CD4-positive, alpha-beta memory T cell (primary cell): ENCODE measurements around the gene MMP20. TPM values are rescaled to one million over a fixed set of nuclear protein-coding genes. Genes with fewer than 3 reads are reported as not detected.
A peak's percentile ranks its signal among the peaks of the same experiment; 100 is the strongest.

Experiments used
- CTCF ChIA-PET: fragments of 350-600 bp; sonication (Branson Sonifier 250); formaldehyde crosslinking; loops from one replicate; lab custom pipeline; 2021; ENCODE audit warnings: inconsistent platforms; ENCODE audit not compliant: partially characterized antibody; lab: Charles Lee
- POLR2A ChIA-PET: fragments of 350-600 bp; sonication (Branson Sonifier 250); formaldehyde crosslinking; loops from one replicate; lab custom pipeline; 2021; ENCODE audit not compliant: partially characterized antibody; lab: Charles Lee
- DNase-seq, 5 donors: peaks; one replicate each; pipeline versions ENCODE4 v3.0.0 to v3.0.0-alpha.2; 2020 to 2022; ENCODE audit warnings: mixed read lengths in 1 of 5
- H3K27ac ChIP-seq: one replicate; pipeline ENCODE4 v1.7.0; 2013; ENCODE audit warnings: low read depth, low read length
- H3K27me3 ChIP-seq: 2 replicates; pipeline ENCODE4 v1.7.0; 2013; ENCODE audit warnings: mild to moderate bottlenecking, low read length, moderate library complexity; ENCODE audit not compliant: insufficient read depth
- H3K36me3 ChIP-seq: 2 replicates; pipeline ENCODE4 v1.7.0; 2013; ENCODE audit warnings: mild to moderate bottlenecking, low read length, moderate library complexity; ENCODE audit not compliant: insufficient read depth
- H3K4me1 ChIP-seq: 2 replicates; pipeline ENCODE4 v1.7.0; 2013; ENCODE audit warnings: mild to moderate bottlenecking, low read length, moderate library complexity; ENCODE audit not compliant: insufficient read depth
- H3K4me3 ChIP-seq, 2 donors: one replicate each; pipeline ENCODE4 v1.7.0; 2013; ENCODE audit warnings: low read length in 2 of 2, mild to moderate bottlenecking in 1 of 2
- H3K9me3 ChIP-seq, 2 donors: one replicate each; pipeline ENCODE4 v1.7.0; 2013; ENCODE audit warnings: low read length in 2 of 2, control low read depth in 1 of 2; ENCODE audit not compliant: control insufficient read depth in 1 of 2
- H3K27ac Mint-ChIP-seq, 7 donors: one replicate each; pipeline ENCODE4 v1.8.0; 2020 to 2021; ENCODE audit warnings: mixed read lengths in 7 of 7, mild to moderate bottlenecking in 6 of 7, inconsistent platforms in 3 of 7, moderate library complexity in 3 of 7
- H3K27me3 Mint-ChIP-seq, 2 donors: one replicate each; pipeline ENCODE4 v1.8.0; 2020 to 2021; ENCODE audit warnings: mixed read lengths in 2 of 2
- H3K36me3 Mint-ChIP-seq, 2 donors: one replicate each; pipeline ENCODE4 v1.8.0; 2020 to 2021; ENCODE audit warnings: mixed read lengths in 2 of 2, inconsistent platforms in 1 of 2, mild to moderate bottlenecking in 1 of 2
- H3K4me1 Mint-ChIP-seq, 4 donors: one replicate each; pipeline ENCODE4 v1.8.0; 2020 to 2021; ENCODE audit warnings: mixed read lengths in 4 of 4, mild to moderate bottlenecking in 1 of 4
- H3K4me3 Mint-ChIP-seq, 8 donors: one replicate each; pipeline ENCODE4 v1.8.0; 2020 to 2021; ENCODE audit warnings: mixed read lengths in 8 of 8, mild to moderate bottlenecking in 7 of 8, moderate library complexity in 6 of 8, inconsistent platforms in 3 of 8
- H3K9me3 Mint-ChIP-seq, 8 donors: one replicate each; pipeline ENCODE4 v1.8.0; 2020 to 2021; ENCODE audit warnings: mixed read lengths in 8 of 8, mild to moderate bottlenecking in 5 of 8, inconsistent platforms in 3 of 8, moderate library complexity in 1 of 8
- intact Hi-C: fragments of 100-400 bp; cut with micrococcal nuclease; formaldehyde crosslinking; loops from one replicate; pipeline ENCODE4 v1.15.1; 2023
- polyA plus RNA-seq, 2 donors: library from polyadenylated mRNA; unstranded; fragments of 300-500 nt; fragmentation: Illumina TruSeq; gene quantifications; one replicate each; pipeline ENCODE4 v1.2.3, GENCODE V29; 2021
- total RNA-seq, 2 experiments: library from RNA; stranded (reverse); gene quantifications; one replicate each; pipeline ENCODE4 v1.2.3, GENCODE V29; 2021

MMP20 gene
- total and polyA plus RNA-seq, 4 experiments from 2014 or later, result not detected

GRCh38 chr11:102614485-102614884, 10.6 kb downstream of the MMP20 start:
- Histone ChIP-seq H3K27me3 (no peaks in the 10 kb centered on the region), H3K4me1 (no peaks in the 10 kb centered on the region), H3K4me3 (no peak overlapping the region), H3K36me3 (no peaks in the 10 kb centered on the region), H3K27ac (no peak overlapping the region), H3K9me3 (no peaks in the 10 kb centered on the region)
- ChIA-PET POLR2A (interaction anchor here (1.8 kb wide), 1 partner anchor 272 kb away, joined by 6 read pairs; no protein-coding TSS in a partner anchor), CTCF (interaction anchor here (0.6 to 4.4 kb wide), 10 partner anchors 10 to 326 kb away, joined by 3 to 37 read pairs (median 12); no protein-coding TSS in a partner anchor)
- no peak for DNase-seq
- H3K27ac Mint-ChIP-seq, result peak overlapping the region in 1 of 7 donors; percentile 15
- no peak overlapping the region for H3K4me3 Mint-ChIP-seq
- peaks cover 2 to 3% of the 10 kb centered on the region in 2 donors for H3K27me3 Mint-ChIP-seq
- no peaks in the 10 kb centered on the region for H3K9me3 Mint-ChIP-seq
- intact Hi-C loops, result loop anchor here (1.0 kb wide), 1 partner anchor 326 kb away; no protein-coding TSS in a partner anchor
- H3K4me1 Mint-ChIP-seq, result peaks cover 0 to 3% (median under 1%) of the 10 kb centered on the region in 4 donors
- no peaks in the 10 kb centered on the region for H3K36me3 Mint-ChIP-seq

- ChIA-PET POLR2A (interaction anchor here (1.1 to 1.8 kb wide), 2 partner anchors 272 to 326 kb away, joined by 3 to 6 read pairs; no protein-coding TSS in a partner anchor), CTCF (interaction anchor here (0.6 to 4.4 kb wide), 20 partner anchors 8 to 345 kb away, joined by 3 to 37 read pairs (median 7); partner anchors contain the start of gene MMP20)
- Mint-ChIP-seq H3K4me1 (peaks cover 0 to 3% (median under 1%) of the 10 kb centered on the region in 4 donors), H3K9me3 (no peaks in the 10 kb centered on the region), H3K4me3 (no peak overlapping the region), H3K36me3 (no peaks in the 10 kb centered on the region), H3K27ac (peak overlapping the region in 1 of 7 donors; percentile 37), H3K27me3 (peaks cover under 1 to 2% of the 10 kb centered on the region in 2 donors)
- H3K27ac ChIP-seq, result no peak overlapping the region
- no peaks in the 10 kb centered on the region for H3K4me1 ChIP-seq
- intact Hi-C loops, result loop anchor here (1.0 kb wide), 1 partner anchor 326 kb away; no protein-coding TSS in a partner anchor
- no peaks in the 10 kb centered on the region for H3K9me3 ChIP-seq
- no peaks in the 10 kb centered on the region for H3K36me3 ChIP-seq
- H3K4me3 ChIP-seq, result no peak overlapping the region
- DNase-seq, result no peak
- no peaks in the 10 kb centered on the region for H3K27me3 ChIP-seq
Observed at GRCh38 chr11:102614031-102614430, 11.1 kb downstream of the MMP20 start.

- ChIA-PET POLR2A (interaction anchor here (1.1 to 1.8 kb wide), 2 partner anchors 271 to 325 kb away, joined by 3 to 6 read pairs; no protein-coding TSS in a partner anchor), CTCF (interaction anchor here (0.8 to 4.4 kb wide), 28 partner anchors 9 to 345 kb away, joined by 3 to 37 read pairs (median 4); partner anchors contain the start of gene MMP20)
- DNase-seq, result no peak
- peaks cover 0 to 2% of the 10 kb centered on the region in 2 donors for H3K27me3 Mint-ChIP-seq
- H3K27ac Mint-ChIP-seq, result peak overlapping the region in 1 of 7 donors; percentile 37
- no peaks in the 10 kb centered on the region for H3K36me3 ChIP-seq
- H3K27ac ChIP-seq, result no peak overlapping the region
- no peaks in the 10 kb centered on the region for H3K27me3 ChIP-seq
- intact Hi-C loops, result loop anchor here (1.0 to 2.0 kb wide), 3 partner anchors 118 to 272 kb away; no protein-coding TSS in a partner anchor
- peaks cover 0 to 3% (median under 1%) of the 10 kb centered on the region in 4 donors for H3K4me1 Mint-ChIP-seq
- H3K4me1 ChIP-seq, result no peaks in the 10 kb centered on the region
- no peak overlapping the region for H3K4me3 Mint-ChIP-seq
- no peak overlapping the region for H3K4me3 ChIP-seq
- no peaks in the 10 kb centered on the region for H3K9me3 Mint-ChIP-seq
- H3K36me3 Mint-ChIP-seq, result no peaks in the 10 kb centered on the region
- H3K9me3 ChIP-seq, result no peaks in the 10 kb centered on the region
Observed at GRCh38 chr11:102613450-102613849, 11.7 kb downstream of the MMP20 start.

GRCh38 chr11:102611291-102611690, 13.8 kb downstream of the MMP20 start:
- H3K36me3 ChIP-seq, result no peaks in the 10 kb centered on the region
- Mint-ChIP-seq H3K4me1 (peaks cover 0 to 3% (median under 1%) of the 10 kb centered on the region in 4 donors), H3K36me3 (no peaks in the 10 kb centered on the region), H3K27ac (peak overlapping the region in 1 of 7 donors; percentile 13), H3K9me3 (no peaks in the 10 kb centered on the region), H3K4me3 (no peak overlapping the region), H3K27me3 (peaks cover 0 to 3% of the 10 kb centered on the region in 2 donors)
- no peaks in the 10 kb centered on the region for H3K9me3 ChIP-seq
- no peak for DNase-seq
- POLR2A ChIA-PET, result no interaction called here
- no peak overlapping the region for H3K27ac ChIP-seq
- H3K4me1 ChIP-seq, result no peaks in the 10 kb centered on the region
- no peak overlapping the region for H3K4me3 ChIP-seq
- intact Hi-C loops, result no loop called here
- CTCF ChIA-PET, result interaction anchor here (0.8 to 4.4 kb wide), 7 partner anchors 11 to 343 kb away, joined by 3 to 37 read pairs (median 4); no protein-coding TSS in a partner anchor
- H3K27me3 ChIP-seq, result no peaks in the 10 kb centered on the region

- POLR2A ChIA-PET, result no interaction called here
- Mint-ChIP-seq H3K4me1 (peaks cover 0 to 3% (median under 1%) of the 10 kb centered on the region in 4 donors), H3K36me3 (no peaks in the 10 kb centered on the region), H3K4me3 (no peak overlapping the region), H3K27ac (no peak overlapping the region), H3K27me3 (peaks cover 2 to 5% of the 10 kb centered on the region in 2 donors), H3K9me3 (no peaks in the 10 kb centered on the region)
- Histone ChIP-seq H3K4me3 (no peak overlapping the region), H3K9me3 (no peaks in the 10 kb centered on the region), H3K4me1 (no peaks in the 10 kb centered on the region), H3K36me3 (no peaks in the 10 kb centered on the region), H3K27me3 (no peaks in the 10 kb centered on the region), H3K27ac (no peak overlapping the region)
- intact Hi-C loops, result no loop called here
- DNase-seq, result no peak
- CTCF ChIA-PET, result interaction anchor here (0.7 to 4.4 kb wide), 5 partner anchors 12 to 342 kb away, joined by 3 to 37 read pairs (median 3); no protein-coding TSS in a partner anchor
Observed at GRCh38 chr11:102610200-102610599, 14.9 kb downstream of the MMP20 start.

GRCh38 chr11:102608699-102609098, 16.4 kb downstream of the MMP20 start:
- Histone ChIP-seq H3K36me3 (no peaks in the 10 kb centered on the region), H3K27me3 (no peaks in the 10 kb centered on the region), H3K27ac (no peak overlapping the region), H3K4me3 (no peak overlapping the region), H3K9me3 (no peaks in the 10 kb centered on the region), H3K4me1 (no peaks in the 10 kb centered on the region)
- Mint-ChIP-seq H3K27me3 (peaks cover 2 to 5% of the 10 kb centered on the region in 2 donors), H3K4me3 (no peak overlapping the region), H3K9me3 (no peaks in the 10 kb centered on the region), H3K4me1 (peaks cover 0 to 3% (median under 1%) of the 10 kb centered on the region in 4 donors), H3K27ac (no peak overlapping the region), H3K36me3 (no peaks in the 10 kb centered on the region)
- POLR2A ChIA-PET, result no interaction called here
- no peak for DNase-seq
- intact Hi-C loops, result no loop called here
- CTCF ChIA-PET, result interaction anchor here (0.8 to 1.0 kb wide), 2 partner anchors 89 to 113 kb away, joined by 3 read pairs; no protein-coding TSS in a partner anchor

GRCh38 chr11:102604875-102605274, 20.3 kb downstream of the MMP20 start:
- Mint-ChIP-seq H3K27ac (no peak overlapping the region), H3K27me3 (peaks cover 2 to 9% of the 10 kb centered on the region in 2 donors), H3K9me3 (peaks cover 0 to 2% (median 0%) of the 10 kb centered on the region in 8 donors), H3K4me3 (no peak overlapping the region), H3K36me3 (no peaks in the 10 kb centered on the region), H3K4me1 (peaks cover 0 to 2% (median 0%) of the 10 kb centered on the region in 4 donors)
- CTCF ChIA-PET, result interaction anchor here (3.3 kb wide), 1 partner anchor 9 kb away, joined by 23 read pairs; no protein-coding TSS in a partner anchor
- H3K9me3 ChIP-seq, result no peaks in the 10 kb centered on the region
- intact Hi-C loops, result no loop called here
- H3K27me3 ChIP-seq, result no peaks in the 10 kb centered on the region
- POLR2A ChIA-PET, result no interaction called here
- H3K4me3 ChIP-seq, result no peak overlapping the region
- H3K4me1 ChIP-seq, result no peaks in the 10 kb centered on the region
- H3K27ac ChIP-seq, result no peak overlapping the region
- no peak for DNase-seq
- no peaks in the 10 kb centered on the region for H3K36me3 ChIP-seq
